Dendritic cell treated with granulocyte-macrophage colony-stimulating factor and Interleukin-4, amounts not matched to agents 40 ng/mL and 50 ng/mL, for 4 days (primary cell): ENCODE data around the gene MRPS9.

Experiments used
- H3K27ac Mint-ChIP-seq: one replicate; pipeline ENCODE4 v1.8.0; 2022; ENCODE audit warnings: mild to moderate bottlenecking, mixed read lengths
- H3K27me3 Mint-ChIP-seq: one replicate; pipeline ENCODE4 v1.8.0; 2022; ENCODE audit warnings: mild to moderate bottlenecking, mixed read lengths
- H3K36me3 Mint-ChIP-seq: one replicate; pipeline ENCODE4 v1.8.0; 2022; ENCODE audit warnings: low read depth, mixed read lengths
- H3K4me1 Mint-ChIP-seq: one replicate; pipeline ENCODE4 v1.8.0; 2022; ENCODE audit warnings: low read depth, mixed read lengths
- H3K4me3 Mint-ChIP-seq: one replicate; pipeline ENCODE4 v1.8.0; 2022; ENCODE audit warnings: mild to moderate bottlenecking, moderate library complexity, mixed read lengths
- H3K9me3 Mint-ChIP-seq: one replicate; pipeline ENCODE4 v1.8.0; 2022; ENCODE audit warnings: mixed read lengths
- intact Hi-C: fragments of 100-400 bp; cut with micrococcal nuclease; formaldehyde crosslinking; loops from one replicate; pipeline ENCODE4 v1.15.0; 2022

Gene MRPS9

GRCh38 chr2:105062158-105062557 lies 24.3 kb downstream of the MRPS9 start:
- Mint-ChIP-seq H3K27ac (no peak overlapping the region), H3K36me3 (peaks cover 10% of the 10 kb centered on the region), H3K4me1 (no peaks in the 10 kb centered on the region), H3K9me3 (no peaks in the 10 kb centered on the region), H3K27me3 (no peaks in the 10 kb centered on the region), H3K4me3 (no peak overlapping the region)
- intact Hi-C loops: no loop called here

GRCh38 chr2:105068387-105068786 lies 30.5 kb downstream of the MRPS9 start:
- H3K4me3 Mint-ChIP-seq: no peak overlapping the region
- H3K4me1 Mint-ChIP-seq: no peaks in the 10 kb centered on the region
- H3K27ac Mint-ChIP-seq: no peak overlapping the region
- intact Hi-C loops: no loop called here
- no peaks in the 10 kb centered on the region for H3K27me3 Mint-ChIP-seq
- no peaks in the 10 kb centered on the region for H3K9me3 Mint-ChIP-seq
- peaks cover 24% of the 10 kb centered on the region for H3K36me3 Mint-ChIP-seq

- Mint-ChIP-seq H3K4me1 (no peaks in the 10 kb centered on the region), H3K4me3 (no peak overlapping the region), H3K27ac (no peak overlapping the region), H3K9me3 (no peaks in the 10 kb centered on the region), H3K36me3 (peaks cover 24% of the 10 kb centered on the region), H3K27me3 (no peaks in the 10 kb centered on the region)
- intact Hi-C loops: no loop called here
Measured at GRCh38 chr2:105068875-105069274, 31.0 kb downstream of the MRPS9 start.

GRCh38 chr2:105070010-105070865 lies 32.4 kb downstream of the MRPS9 start:
- Mint-ChIP-seq H3K27me3 (no peaks in the 10 kb centered on the region), H3K4me1 (no peaks in the 10 kb centered on the region), H3K27ac (no peak overlapping the region), H3K4me3 (no peak overlapping the region), H3K36me3 (peaks cover 32% of the 10 kb centered on the region), H3K9me3 (no peaks in the 10 kb centered on the region)
- intact Hi-C loops: no loop called here

- intact Hi-C loops: no loop called here
- H3K27ac Mint-ChIP-seq: no peak overlapping the region
- no peaks in the 10 kb centered on the region for H3K9me3 Mint-ChIP-seq
- H3K36me3 Mint-ChIP-seq: peaks cover 28% of the 10 kb centered on the region
- H3K4me3 Mint-ChIP-seq: no peak overlapping the region
- no peaks in the 10 kb centered on the region for H3K4me1 Mint-ChIP-seq
- no peaks in the 10 kb centered on the region for H3K27me3 Mint-ChIP-seq
Measured at GRCh38 chr2:105071379-105071778, 33.5 kb downstream of the MRPS9 start.

- H3K36me3 Mint-ChIP-seq: peaks cover 28% of the 10 kb centered on the region
- H3K4me3 Mint-ChIP-seq: no peak overlapping the region
- no peak overlapping the region for H3K27ac Mint-ChIP-seq
- H3K9me3 Mint-ChIP-seq: no peaks in the 10 kb centered on the region
- no peaks in the 10 kb centered on the region for H3K4me1 Mint-ChIP-seq
- intact Hi-C loops: no loop called here
- no peaks in the 10 kb centered on the region for H3K27me3 Mint-ChIP-seq
Measured at GRCh38 chr2:105072039-105072438, 34.2 kb downstream of the MRPS9 start.

GRCh38 chr2:105073591-105073990 lies 35.7 kb downstream of the MRPS9 start:
- H3K4me3 Mint-ChIP-seq: no peak overlapping the region
- H3K4me1 Mint-ChIP-seq: no peaks in the 10 kb centered on the region
- intact Hi-C loops: no loop called here
- no peak overlapping the region for H3K27ac Mint-ChIP-seq
- peaks cover 28% of the 10 kb centered on the region for H3K36me3 Mint-ChIP-seq
- no peaks in the 10 kb centered on the region for H3K27me3 Mint-ChIP-seq
- H3K9me3 Mint-ChIP-seq: no peaks in the 10 kb centered on the region

- Mint-ChIP-seq H3K4me1 (no peaks in the 10 kb centered on the region), H3K27ac (no peak overlapping the region), H3K4me3 (no peak overlapping the region), H3K9me3 (no peaks in the 10 kb centered on the region), H3K36me3 (peaks cover 25% of the 10 kb centered on the region), H3K27me3 (no peaks in the 10 kb centered on the region)
- intact Hi-C loops: no loop called here
Measured at GRCh38 chr2:105076121-105076520, 38.3 kb downstream of the MRPS9 start.

GRCh38 chr2:105078906-105079495 lies 41.1 kb downstream of the MRPS9 start:
- Mint-ChIP-seq H3K9me3 (no peaks in the 10 kb centered on the region), H3K27ac (no peak overlapping the region), H3K4me1 (no peaks in the 10 kb centered on the region), H3K36me3 (peaks cover 37% of the 10 kb centered on the region), H3K4me3 (no peak overlapping the region), H3K27me3 (no peaks in the 10 kb centered on the region)
- intact Hi-C loops: no loop called here

- intact Hi-C loops: no loop called here
- H3K27me3 Mint-ChIP-seq: no peaks in the 10 kb centered on the region
- no peaks in the 10 kb centered on the region for H3K4me1 Mint-ChIP-seq
- no peak overlapping the region for H3K27ac Mint-ChIP-seq
- peaks cover 28% of the 10 kb centered on the region for H3K36me3 Mint-ChIP-seq
- no peak overlapping the region for H3K4me3 Mint-ChIP-seq
- H3K9me3 Mint-ChIP-seq: no peaks in the 10 kb centered on the region
Measured at GRCh38 chr2:105080461-105080860, 42.6 kb downstream of the MRPS9 start.

GRCh38 chr2:105081006-105081601 lies 43.2 kb downstream of the MRPS9 start:
- H3K9me3 Mint-ChIP-seq: no peaks in the 10 kb centered on the region
- H3K27me3 Mint-ChIP-seq: no peaks in the 10 kb centered on the region
- H3K4me1 Mint-ChIP-seq: no peaks in the 10 kb centered on the region
- H3K36me3 Mint-ChIP-seq: peaks cover 28% of the 10 kb centered on the region
- intact Hi-C loops: no loop called here
- no peak overlapping the region for H3K27ac Mint-ChIP-seq
- no peak overlapping the region for H3K4me3 Mint-ChIP-seq

GRCh38 chr2:105082107-105082506 lies 44.2 kb downstream of the MRPS9 start:
- intact Hi-C loops: no loop called here
- Mint-ChIP-seq H3K4me1 (no peaks in the 10 kb centered on the region), H3K27me3 (no peaks in the 10 kb centered on the region), H3K27ac (no peak overlapping the region), H3K36me3 (peaks cover 28% of the 10 kb centered on the region), H3K9me3 (no peaks in the 10 kb centered on the region), H3K4me3 (no peak overlapping the region)

GRCh38 chr2:105085525-105085924 lies 47.7 kb downstream of the MRPS9 start:
- Mint-ChIP-seq H3K27me3 (no peaks in the 10 kb centered on the region), H3K4me3 (no peak overlapping the region), H3K27ac (no peak overlapping the region), H3K4me1 (peaks cover 7% of the 10 kb centered on the region), H3K9me3 (no peaks in the 10 kb centered on the region), H3K36me3 (peaks cover 22% of the 10 kb centered on the region)
- intact Hi-C loops: no loop called here

GRCh38 chr2:105087273-105087672 lies 49.4 kb downstream of the MRPS9 start:
- Mint-ChIP-seq H3K4me1 (peaks cover 7% of the 10 kb centered on the region), H3K9me3 (no peaks in the 10 kb centered on the region), H3K27me3 (no peaks in the 10 kb centered on the region), H3K36me3 (peaks cover 15% of the 10 kb centered on the region), H3K4me3 (no peak overlapping the region), H3K27ac (no peak overlapping the region)
- intact Hi-C loops: no loop called here
